BJ (cell line): Measurements from ENCODE around the gene PCBP3. TPM values are rescaled to one million over a fixed set of nuclear protein-coding genes. Genes with fewer than 3 reads are reported as not detected.

Experiments used
- CTCF ChIA-PET: fragments of 350-600 bp; formaldehyde crosslinking; extraction: SDS; loops from one replicate; lab custom pipeline; 2021; ENCODE audit warnings: antibody characterized with exemption, inconsistent platforms; lab: Yijun Ruan, JAX
- POLR2A ChIA-PET: fragments of 300-600 bp; sonication (Branson Sonifier 250); formaldehyde crosslinking; extraction: SDS; loops from one replicate; lab custom pipeline; 2021; ENCODE audit warnings: antibody characterized with exemption; lab: Charles Lee
- DNase-seq: peaks from one replicate; pipeline ENCODE4 v3.0.0-alpha.2; 2011; ENCODE audit warnings: low read depth
- H3K27me3 ChIP-seq: 2 replicates; pipeline ENCODE4 v1.6.0; 2011; ENCODE audit warnings: low read length; ENCODE audit not compliant: control insufficient read depth, insufficient read depth
- H3K36me3 ChIP-seq: 2 replicates; pipeline ENCODE4 v1.5.1; 2011; ENCODE audit warnings: low read length; ENCODE audit not compliant: control insufficient read depth, insufficient read depth
- H3K4me3 ChIP-seq: 2 replicates; pipeline ENCODE4 v1.5.1; 2011; ENCODE audit warnings: low read depth, mild to moderate bottlenecking, control low read depth, low read length
- CTCF ChIP-seq: IDR thresholded peaks from 2 replicates; pipeline ENCODE4 v1.5.1; 2011; ENCODE audit warnings: low read depth, mild to moderate bottlenecking, control low read depth, inconsistent platforms, low read length, moderate library complexity; ENCODE audit not compliant: insufficient read depth
- polyA plus RNA-seq: library from polyadenylated mRNA; depleted of rRNA; stranded (reverse); fragments of >200 nt; gene quantifications from 2 replicates; pipeline ENCODE4 v1.2.3, GENCODE V29; 2011

PCBP3 gene
- polyA plus RNA-seq, 1 experiment, result 2.1 TPM

- no peak overlapping the region for H3K4me3 ChIP-seq
- no peaks in the 10 kb centered on the region for H3K36me3 ChIP-seq
- no peaks in the 10 kb centered on the region; the same call in 1 of the 2 replicates for H3K27me3 ChIP-seq
- ChIA-PET CTCF (interaction anchor here (0.9 to 1.1 kb wide), 2 partner anchors 9 to 11 kb away, joined by 3 to 4 read pairs; no protein-coding TSS in a partner anchor), POLR2A (no interaction called here)
- no peak for TF ChIP-seq CTCF
- no peak for DNase-seq
Measured at GRCh38 chr21:45861156-45861870, 217.8 kb downstream of the PCBP3 start.

GRCh38 chr21:45862543-45863207 is 219.2 kb downstream of the PCBP3 start:
- no peaks in the 10 kb centered on the region; the same call in 1 of the 2 replicates for H3K27me3 ChIP-seq
- no peak overlapping the region for H3K4me3 ChIP-seq
- ChIA-PET POLR2A (no interaction called here), CTCF (interaction anchor here (0.6 to 1.0 kb wide), 5 partner anchors 12 to 726 kb away, joined by 3 read pairs; no protein-coding TSS in a partner anchor)
- no peaks in the 10 kb centered on the region for H3K36me3 ChIP-seq
- no peak for DNase-seq
- TF ChIP-seq CTCF, result no peak

- Histone ChIP-seq H3K27me3 (no peaks in the 10 kb centered on the region; the same call in 1 of the 2 replicates), H3K4me3 (no peak overlapping the region), H3K36me3 (no peaks in the 10 kb centered on the region)
- ChIA-PET CTCF (interaction anchor here (0.7 to 1.0 kb wide), 4 partner anchors 12 to 727 kb away, joined by 3 read pairs; no protein-coding TSS in a partner anchor), POLR2A (no interaction called here)
- no peak for TF ChIP-seq CTCF
- DNase-seq, result no peak
Measured at GRCh38 chr21:45863267-45863666, 219.7 kb downstream of the PCBP3 start.

- POLR2A ChIA-PET, result no interaction called here
- no peak overlapping the region for H3K4me3 ChIP-seq
- no peaks in the 10 kb centered on the region for H3K36me3 ChIP-seq
- TF ChIP-seq CTCF, result no peak
- CTCF ChIA-PET, result interaction anchor here (0.9 to 1.0 kb wide), 2 partner anchors 11 to 17 kb away, joined by 3 read pairs; no protein-coding TSS in a partner anchor
- no peaks in the 10 kb centered on the region for H3K27me3 ChIP-seq
- DNase-seq, result no peak
Measured at GRCh38 chr21:45863751-45864150, 220.2 kb downstream of the PCBP3 start.

- Histone ChIP-seq H3K36me3 (no peaks in the 10 kb centered on the region), H3K4me3 (no peak overlapping the region), H3K27me3 (no peaks in the 10 kb centered on the region)
- ChIA-PET CTCF (interaction anchor here (0.8 kb wide), 1 partner anchor 106 kb away, joined by 3 read pairs; no protein-coding TSS in a partner anchor), POLR2A (no interaction called here)
- no peak for TF ChIP-seq CTCF
- DNase-seq, result no peak
Measured at GRCh38 chr21:45864436-45864835, 220.9 kb downstream of the PCBP3 start.
